Globus pallidus (tissue), 1 donor: Measurements from ENCODE around the gene PROSER2.

Source experiments
- DNase-seq: peaks from one replicate; pipeline ENCODE4 v3.0.0-alpha.2; 2015; ENCODE audit warnings: low spot score

PROSER2 gene

DNA sequence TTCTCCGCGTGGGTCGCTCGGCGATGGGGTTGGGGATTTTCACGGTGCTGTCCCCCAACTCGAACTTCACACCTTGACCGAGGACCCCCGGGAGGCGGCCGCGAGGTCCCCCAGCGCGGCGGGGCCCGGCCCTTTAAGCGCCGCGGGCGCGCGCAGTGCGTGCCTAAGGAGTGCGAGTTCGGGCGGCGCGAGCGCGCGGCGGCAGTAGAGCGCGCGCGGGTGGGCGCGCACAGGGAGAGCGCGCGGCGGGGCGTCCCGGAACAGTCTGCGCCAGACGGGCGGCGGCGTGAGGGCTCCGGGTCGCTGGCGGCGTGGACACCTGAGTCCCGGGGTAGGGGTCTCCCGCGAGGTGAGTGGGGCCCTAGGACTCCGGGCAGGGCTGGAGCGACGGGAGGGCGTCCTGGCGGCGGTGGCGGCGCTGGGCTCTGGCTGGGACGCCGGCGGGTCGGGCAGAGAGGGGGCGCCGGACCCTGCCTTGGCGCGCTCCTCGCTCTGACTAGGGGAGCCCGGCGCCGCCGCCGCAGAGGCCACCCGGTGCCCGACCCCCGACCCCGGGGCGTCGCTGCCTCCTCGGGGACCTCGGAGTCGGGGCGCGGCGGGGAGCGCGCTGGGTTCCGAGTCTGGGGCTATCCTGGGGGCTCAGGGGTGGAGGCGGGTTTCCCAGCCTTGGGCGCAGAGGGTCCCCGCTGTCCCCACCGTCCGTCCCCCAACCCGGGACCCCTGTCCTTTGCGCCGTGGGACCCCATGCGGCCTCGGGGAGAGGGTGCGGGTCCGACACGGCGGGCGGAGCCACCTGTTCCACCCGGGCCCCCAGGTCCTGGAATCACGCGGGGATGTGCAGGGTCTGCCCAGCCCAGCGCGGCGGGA lies at the start of gene PROSER2:
Gene PROSER2, plus strand, starts transcription at position 235 of the 867 bp plus-strand sequence. CDS start 28,722 bp downstream, outside the sequence.
- DNase-seq = no peak

DNA sequence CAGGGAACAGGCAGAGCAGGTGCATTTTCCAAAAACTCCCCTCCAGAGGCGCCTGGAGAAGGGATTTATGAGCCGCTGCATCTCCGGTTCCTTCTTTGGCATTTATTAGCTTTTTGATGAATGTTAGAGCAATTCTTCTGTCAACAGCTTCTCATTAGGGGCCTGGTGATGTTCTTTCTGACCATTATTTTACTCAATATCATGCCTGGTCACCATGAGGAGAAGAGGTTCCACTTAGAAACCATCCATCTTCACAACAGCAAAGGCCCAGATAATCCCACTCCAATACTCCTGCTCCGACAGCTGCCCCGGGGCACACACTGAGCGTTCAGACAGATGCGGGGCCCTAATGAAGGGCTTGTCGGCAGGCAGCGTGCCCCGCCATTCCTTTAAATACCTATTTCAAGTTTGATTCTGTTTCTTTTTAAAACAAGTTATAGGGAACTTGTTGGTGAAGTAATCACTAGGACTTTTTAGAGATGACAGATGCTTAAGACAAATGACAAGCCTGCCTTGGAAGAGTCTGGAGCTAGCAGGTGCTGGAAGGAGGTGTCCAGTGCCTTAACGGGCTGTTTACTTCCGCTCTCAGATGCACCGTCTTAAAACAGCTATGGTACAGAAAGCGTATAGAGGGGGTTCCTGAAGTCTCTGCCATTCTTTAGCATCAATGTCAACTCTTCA lies 49.3 kb upstream of the PROSER2 start:
- no peak for DNase-seq

DNA sequence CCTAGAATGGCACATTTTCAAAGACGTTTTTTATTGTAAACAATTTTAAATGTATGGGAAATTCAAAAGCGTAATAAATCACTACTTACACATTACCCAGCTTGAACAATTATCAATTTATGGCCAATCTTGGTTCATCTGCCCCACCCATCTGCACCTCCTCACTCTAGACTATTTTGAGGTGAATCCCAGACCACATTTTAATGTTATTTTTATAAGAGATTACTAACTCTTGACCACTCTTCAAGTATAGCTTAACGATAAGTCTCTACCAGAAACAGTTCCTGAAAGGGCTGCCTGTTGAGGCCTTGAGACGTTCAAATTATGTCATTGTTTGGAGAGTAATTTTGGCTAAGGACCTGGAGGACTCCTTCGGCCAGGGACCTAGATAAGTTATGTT lies 47.7 kb upstream of the PROSER2 start:
- DNase-seq = no peak

- no peak for DNase-seq
These were observed 47.1 kb upstream of the PROSER2 start for GRCh38 chr10:11776080-11776479.

DNA sequence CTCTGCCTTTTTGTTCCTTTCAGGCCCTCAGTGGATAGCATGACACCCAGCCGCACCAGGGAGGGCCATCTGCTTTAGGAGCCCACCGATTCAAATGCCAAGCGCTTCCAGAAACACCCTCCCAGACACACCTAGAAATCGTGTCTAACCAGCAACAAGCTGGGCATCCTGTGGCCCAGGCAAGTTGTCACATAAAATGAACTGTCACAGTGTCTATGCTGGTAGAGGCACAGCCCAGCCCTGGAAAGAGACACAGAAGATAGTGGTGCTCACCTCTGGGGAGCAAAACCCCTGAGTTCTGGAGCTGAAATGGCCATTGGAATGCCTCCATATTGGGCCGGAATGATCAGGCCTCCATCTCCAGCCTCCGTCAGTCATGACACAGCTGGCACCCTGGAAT lies 42.0 kb upstream of the PROSER2 start:
- no peak for DNase-seq

DNA sequence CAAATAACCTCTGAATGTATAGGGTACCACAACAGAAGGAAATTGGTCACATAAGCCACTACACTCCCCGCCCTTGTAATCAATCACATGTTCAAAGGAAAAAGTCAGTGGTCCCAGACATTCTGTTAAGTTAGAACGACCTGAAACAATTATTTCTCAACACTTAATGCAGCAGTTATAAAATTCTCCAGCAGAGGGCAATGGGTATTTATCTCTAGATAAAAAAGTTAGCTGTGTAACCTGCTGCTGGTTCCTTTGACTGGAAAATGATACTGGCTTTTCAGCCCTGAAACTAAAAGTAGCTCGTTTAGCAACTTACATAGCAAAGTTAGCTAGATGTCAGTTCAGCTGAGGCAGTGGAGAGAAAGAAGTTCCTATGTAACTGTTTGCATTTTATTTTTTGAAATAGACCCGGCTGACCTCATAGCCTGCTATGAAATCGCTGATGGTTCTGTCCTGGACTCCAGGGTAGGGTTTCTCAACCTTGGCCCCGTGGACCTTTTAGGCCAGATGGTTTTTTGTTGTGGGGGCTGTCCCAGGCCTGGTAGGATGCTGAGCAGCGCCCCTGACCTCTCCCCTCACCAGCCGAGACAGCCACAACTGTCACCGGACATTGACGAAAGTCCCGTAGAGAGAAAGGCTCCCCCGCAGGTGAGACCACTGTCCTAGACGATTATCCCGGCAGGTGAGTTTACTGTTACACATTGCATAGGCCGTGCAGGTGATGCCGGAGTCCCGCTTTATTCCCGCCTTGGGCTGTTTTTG lies 40.2 kb upstream of the PROSER2 start:
- DNase-seq = peak; percentile 30

DNA sequence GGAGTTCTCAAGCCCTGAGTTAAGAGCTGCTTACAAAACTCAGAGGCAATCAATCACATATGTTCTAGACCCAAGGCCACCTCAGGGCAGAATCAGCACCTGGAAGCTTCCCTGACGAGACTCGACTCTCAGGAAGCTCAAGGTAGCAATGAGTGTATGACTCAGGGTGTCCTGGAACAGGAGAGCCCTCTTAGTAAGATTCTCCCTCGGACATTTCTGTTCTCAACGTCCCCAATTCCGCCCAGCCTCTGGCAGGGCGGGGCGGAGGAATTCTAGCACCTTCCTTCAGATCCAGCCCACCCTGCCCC lies 39.6 kb upstream of the PROSER2 start:
- no peak for DNase-seq

DNA sequence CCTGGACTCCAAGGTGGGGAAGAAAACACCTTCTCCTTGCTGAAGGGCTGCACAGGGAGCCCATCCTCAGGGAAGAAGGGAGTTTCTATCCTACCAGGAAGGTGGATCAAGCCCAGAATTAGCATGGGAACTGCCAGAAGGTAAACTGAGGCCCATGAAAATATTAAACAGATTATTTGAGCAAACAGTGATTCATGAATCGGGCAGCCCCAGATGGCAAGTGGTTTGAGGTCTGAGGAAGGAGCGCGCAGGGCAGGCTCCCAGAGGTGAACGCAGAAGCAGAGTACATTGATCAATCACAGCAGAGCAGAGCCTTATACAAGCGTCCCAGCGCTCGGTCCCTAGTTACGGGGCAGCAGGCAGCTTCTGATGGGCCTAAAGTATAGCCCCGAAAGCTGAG lies 35.8 kb upstream of the PROSER2 start:
- no peak for DNase-seq

- DNase-seq = no peak
These were observed 35.3 kb upstream of the PROSER2 start for GRCh38 chr10:11787846-11788245.

DNA sequence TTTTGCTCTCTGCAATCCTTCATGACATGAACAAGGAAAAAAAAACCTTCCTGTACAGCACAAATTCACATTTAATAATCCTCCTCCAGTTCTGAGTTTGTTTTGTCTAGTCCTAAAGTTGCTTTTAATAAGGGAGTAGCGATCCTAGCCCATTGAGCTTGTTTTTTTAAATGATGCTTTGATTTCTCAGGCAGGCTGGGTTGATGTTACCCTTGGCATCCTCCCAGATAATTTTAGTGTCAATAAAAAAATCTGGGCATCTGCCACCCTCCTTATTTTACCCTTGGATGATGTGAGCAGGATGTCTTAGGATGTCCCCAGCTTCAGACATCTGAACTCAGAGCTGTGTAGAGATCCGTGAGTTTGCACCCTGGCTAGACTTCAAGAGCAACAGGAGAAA lies 33.9 kb upstream of the PROSER2 start:
- no peak for DNase-seq

- no peak for DNase-seq
These were observed 33.2 kb upstream of the PROSER2 start for GRCh38 chr10:11789956-11790355.

- no peak for DNase-seq
These were observed 29.2 kb upstream of the PROSER2 start for GRCh38 chr10:11793762-11794479.

DNA sequence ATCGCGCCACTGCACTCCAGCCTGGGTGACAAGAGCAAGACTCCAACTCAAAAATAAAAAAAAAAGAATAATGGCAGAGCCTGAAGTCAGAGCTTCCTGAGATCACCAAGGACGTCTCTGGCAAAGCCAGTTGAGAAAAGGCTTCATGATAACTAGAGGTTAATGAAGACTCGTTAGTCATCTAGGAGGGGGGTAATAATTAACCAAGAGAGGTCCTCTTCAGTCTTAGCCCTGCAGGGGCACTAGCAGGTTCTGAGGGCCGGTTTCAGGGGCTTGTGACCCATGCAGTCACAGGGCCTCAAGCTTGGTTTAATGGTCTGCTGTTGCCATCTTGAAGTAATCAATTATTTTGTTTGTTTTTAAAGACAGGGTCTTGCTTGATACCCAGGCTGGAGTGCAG lies 28.6 kb upstream of the PROSER2 start:
- no peak for DNase-seq

GRCh38 chr10:11795101-11795920 lies 27.8 kb upstream of the PROSER2 start:
- no peak for DNase-seq

- no peak for DNase-seq
These were observed 26.7 kb upstream of the PROSER2 start for GRCh38 chr10:11796474-11796873.

GRCh38 chr10:11797281-11797680 lies 25.9 kb upstream of the PROSER2 start:
- DNase-seq = no peak

GRCh38 chr10:11797847-11798633 lies 25.1 kb upstream of the PROSER2 start:
- DNase-seq = no peak

GRCh38 chr10:11798845-11799735 lies 24.1 kb upstream of the PROSER2 start:
- DNase-seq = no peak

- DNase-seq = no peak
These were observed 23.4 kb upstream of the PROSER2 start for GRCh38 chr10:11799736-11800080.

DNA sequence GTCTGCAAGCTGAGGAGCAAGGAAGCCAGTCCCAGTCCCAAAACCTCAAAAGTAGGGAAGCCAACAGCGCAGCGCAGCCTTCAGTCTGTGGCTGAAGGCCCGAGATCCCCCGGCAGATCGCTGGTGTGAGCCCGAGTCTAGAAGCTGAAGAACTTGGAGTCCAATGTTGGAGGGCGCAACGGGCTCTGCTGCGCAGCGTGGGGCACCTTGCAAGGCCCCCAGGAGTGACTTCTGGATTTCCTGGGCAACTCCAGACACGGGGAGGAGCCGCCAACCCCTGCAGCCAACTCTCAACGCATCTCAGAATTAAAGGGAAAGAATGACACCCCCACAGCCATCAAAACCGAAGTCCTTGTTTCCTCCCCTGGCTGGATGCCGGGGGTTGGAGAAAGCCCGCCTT lies 18.8 kb upstream of the PROSER2 start:
- DNase-seq = no peak
